Activated CD4-positive, alpha-beta T cell treated with anti-CD3 and anti-CD28 coated beads, Interleukin-2, amount 50 U/mL, for 4 hours (primary cell): Measurements from ENCODE around the gene TTC27.

ENCODE experiments used
- DNase-seq, 2 experiments: peaks; one replicate each; pipeline ENCODE4 v3.0.0-alpha.2; 2020

TTC27 gene

DNA sequence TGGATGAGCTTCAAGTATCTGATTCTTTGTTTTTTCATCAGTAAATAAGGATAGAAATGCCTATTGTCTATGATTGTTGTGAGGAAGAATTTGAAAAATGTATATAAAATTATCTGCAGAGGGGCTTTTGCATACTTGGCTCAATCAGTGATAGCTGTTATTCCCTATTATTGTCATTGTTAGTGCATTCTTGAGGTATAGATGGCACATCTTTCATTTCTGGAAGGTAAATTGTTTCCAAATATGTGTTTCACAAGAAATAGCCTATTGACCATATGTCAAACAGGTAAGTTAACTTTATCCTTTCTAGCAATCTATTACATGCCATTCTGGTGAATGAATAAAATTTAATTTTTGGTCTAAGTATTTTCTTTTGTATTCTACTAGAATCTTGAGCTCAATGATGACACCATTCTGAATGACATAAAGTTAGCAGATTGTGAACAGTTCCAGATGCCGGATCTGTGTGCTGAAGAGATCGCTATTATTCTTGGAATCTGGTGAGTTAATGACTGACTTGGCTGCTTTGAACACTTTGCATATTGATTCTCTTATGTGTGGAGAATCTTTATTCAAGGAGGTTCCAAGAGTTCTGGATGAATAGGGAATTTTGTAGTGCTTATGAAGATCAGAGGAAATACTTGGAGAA, 44.2 kb downstream of the TTC27 start:
- DNase-seq, result no peak

- no peak for DNase-seq
These were observed 51.0 kb downstream of the TTC27 start for GRCh38 chr2:32678825-32679224.

DNA sequence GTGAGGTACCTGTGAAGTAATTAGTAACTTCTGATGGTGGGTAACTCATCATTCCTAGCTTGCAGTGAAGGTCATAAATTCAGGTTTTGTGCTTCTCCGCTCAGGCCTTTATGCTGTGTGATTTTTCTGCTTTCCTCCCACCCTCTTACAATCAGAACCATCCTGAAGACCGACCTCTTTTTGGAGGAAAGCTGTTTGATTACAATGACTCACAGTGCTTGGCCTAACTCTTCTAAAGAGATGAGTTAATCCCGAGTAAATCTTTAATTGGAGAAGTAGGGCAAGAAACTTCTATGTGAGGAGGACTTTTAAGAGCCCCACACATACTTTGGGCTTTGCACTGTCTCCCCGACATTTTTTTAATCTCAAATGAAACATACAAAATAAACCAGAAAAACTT, 53.1 kb downstream of the TTC27 start:
- no peak for DNase-seq

- no peak for DNase-seq
These were observed 55.8 kb downstream of the TTC27 start for GRCh38 chr2:32683520-32684086.

- DNase-seq, result no peak
These were observed 60.7 kb downstream of the TTC27 start for GRCh38 chr2:32688541-32688940.

DNA sequence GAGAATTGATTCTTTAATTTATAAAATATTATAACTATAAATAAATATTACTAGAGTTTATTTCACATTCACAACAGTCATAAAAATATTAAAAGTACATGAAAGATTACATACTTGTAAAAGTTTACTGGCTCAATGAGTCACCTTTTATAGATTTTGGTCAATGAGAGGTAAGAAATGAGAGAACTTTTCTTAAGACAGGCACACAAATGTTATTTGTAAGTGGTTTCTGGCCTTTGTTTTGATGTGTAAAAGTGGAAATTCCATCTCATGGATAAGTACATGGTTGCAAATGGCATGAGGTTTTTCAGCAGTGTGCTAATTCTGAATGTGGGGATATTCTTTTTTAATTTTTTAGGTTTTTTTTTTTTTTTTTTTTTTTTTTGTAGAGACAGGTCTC, 63.8 kb downstream of the TTC27 start:
- no peak for DNase-seq

- no peak for DNase-seq
These were observed 68.6 kb downstream of the TTC27 start for GRCh38 chr2:32696439-32696838.

DNA sequence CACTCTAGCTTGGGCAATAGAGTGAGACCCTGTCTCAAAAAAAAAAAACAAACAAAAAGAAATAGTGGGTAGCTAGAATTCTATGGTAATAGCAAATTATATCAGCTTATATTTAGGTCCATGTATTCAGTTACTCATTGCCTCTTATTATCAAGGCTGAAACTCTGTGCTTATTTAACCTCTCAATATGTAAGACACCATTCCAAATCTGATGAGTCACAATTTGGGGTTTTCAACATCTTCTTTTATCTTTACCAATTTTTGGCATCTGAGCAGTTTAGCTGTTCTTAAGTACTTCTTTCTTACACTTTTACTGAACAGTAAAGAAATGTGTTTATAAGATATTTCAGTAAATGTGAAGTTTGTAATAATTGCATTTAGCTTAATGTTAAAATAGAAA, 69.3 kb downstream of the TTC27 start:
- no peak for DNase-seq

- no peak for DNase-seq
These were observed 71.3 kb downstream of the TTC27 start for GRCh38 chr2:32699151-32699550.

DNA sequence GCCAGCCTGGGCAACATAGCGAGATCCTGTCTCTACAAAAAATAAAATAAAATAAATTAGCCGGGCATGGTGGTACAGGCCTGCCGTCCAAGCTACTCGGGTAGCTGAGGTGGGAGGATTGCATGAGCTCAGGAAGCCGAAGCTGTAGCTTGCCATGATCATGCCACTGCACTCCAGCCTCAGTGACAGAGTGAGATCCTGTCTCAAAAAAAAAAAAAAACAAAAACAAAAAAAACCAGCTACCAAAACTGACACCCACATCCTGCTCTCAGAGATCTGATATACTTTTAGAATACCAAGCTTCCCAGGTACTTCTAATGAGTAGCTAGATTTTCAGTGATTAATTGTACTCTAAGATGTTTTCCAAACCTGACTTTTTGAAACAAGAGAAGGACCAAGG, 74.0 kb downstream of the TTC27 start:
- no peak for DNase-seq

DNA sequence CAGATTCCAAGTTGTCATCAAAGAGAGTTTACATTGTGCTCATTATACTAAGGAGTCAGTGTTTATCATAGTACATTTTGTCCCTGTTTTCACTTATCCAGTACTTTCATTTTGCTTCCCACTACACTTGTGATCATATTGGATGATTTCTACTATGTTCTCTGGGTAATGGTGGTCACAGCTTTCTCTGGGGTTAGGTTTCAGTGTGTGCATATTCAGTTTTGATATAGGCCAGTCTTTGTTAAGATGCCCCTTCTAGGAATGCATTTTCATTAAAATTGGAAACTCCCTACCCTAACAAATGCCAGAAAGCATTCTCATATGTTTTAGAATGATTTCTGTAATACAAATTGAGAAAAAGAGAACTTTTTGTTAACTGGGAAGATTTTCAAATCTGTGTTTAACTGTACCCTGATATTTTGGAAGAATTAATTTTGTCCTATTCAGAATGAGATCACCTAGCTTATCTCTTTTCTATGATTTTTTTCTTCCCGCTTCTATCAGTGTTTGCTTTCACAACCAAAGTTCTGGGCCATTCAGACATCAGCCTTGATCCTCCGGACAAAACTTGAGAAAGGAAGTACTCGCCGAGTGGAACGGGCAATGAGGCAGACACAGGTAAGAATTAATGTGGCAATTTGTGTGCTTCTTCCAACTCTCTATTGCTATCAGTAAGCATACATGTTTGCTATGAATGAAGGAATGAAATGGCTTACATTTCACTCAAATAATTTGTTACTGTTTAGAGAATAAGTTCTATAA, 74.6 kb downstream of the TTC27 start:
- DNase-seq, result no peak

- DNase-seq, result no peak
These were observed 79.1 kb downstream of the TTC27 start for GRCh38 chr2:32706815-32707579.

- DNase-seq, result no peak
These were observed 83.4 kb downstream of the TTC27 start for GRCh38 chr2:32711219-32711618.

- no peak for DNase-seq
These were observed 84.2 kb downstream of the TTC27 start for GRCh38 chr2:32711908-32712501.

DNA sequence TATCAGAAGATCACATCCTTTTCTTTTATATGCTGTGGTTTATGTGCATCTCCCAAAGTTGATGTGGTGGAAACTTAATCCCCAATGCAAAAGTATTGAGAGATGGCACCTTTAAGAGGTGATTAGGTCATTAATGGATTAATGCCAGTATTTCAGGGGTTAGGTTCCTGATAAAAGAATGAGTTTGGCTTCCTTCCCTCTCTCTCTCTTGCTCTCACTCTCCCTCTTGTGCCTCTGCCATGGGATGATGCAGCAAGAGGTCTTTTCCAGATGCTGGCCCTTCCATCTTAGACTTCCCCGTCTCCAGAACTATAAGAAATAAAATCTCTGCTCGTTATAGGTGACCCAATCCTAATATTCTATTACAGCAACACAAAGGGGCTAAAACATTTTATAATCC, 85.0 kb downstream of the TTC27 start:
- DNase-seq, result no peak

GRCh38 chr2:32714521-32714920, 86.7 kb downstream of the TTC27 start:
- no peak for DNase-seq

GRCh38 chr2:32715391-32715841, 87.6 kb downstream of the TTC27 start:
- DNase-seq, result no peak

GRCh38 chr2:32715981-32716380, 88.1 kb downstream of the TTC27 start:
- no peak for DNase-seq

- no peak for DNase-seq
These were observed 88.7 kb downstream of the TTC27 start for GRCh38 chr2:32716598-32716997.

GRCh38 chr2:32718752-32719151, 90.9 kb downstream of the TTC27 start:
- DNase-seq, result no peak

- no peak for DNase-seq
These were observed 91.6 kb downstream of the TTC27 start for GRCh38 chr2:32719430-32719829.

GRCh38 chr2:32719933-32720716, 92.3 kb downstream of the TTC27 start:
- DNase-seq, result no peak
